NCI-H2029 treated with DMSO at 0.1 percent for 48 hours (cell line): ENCODE measurements around the gene HOXD4.

Source experiments
- DNase-seq: peaks from one replicate; lab custom pipeline; 2025; lab: John Stamatoyannopoulos, UW

Gene HOXD4

DNA sequence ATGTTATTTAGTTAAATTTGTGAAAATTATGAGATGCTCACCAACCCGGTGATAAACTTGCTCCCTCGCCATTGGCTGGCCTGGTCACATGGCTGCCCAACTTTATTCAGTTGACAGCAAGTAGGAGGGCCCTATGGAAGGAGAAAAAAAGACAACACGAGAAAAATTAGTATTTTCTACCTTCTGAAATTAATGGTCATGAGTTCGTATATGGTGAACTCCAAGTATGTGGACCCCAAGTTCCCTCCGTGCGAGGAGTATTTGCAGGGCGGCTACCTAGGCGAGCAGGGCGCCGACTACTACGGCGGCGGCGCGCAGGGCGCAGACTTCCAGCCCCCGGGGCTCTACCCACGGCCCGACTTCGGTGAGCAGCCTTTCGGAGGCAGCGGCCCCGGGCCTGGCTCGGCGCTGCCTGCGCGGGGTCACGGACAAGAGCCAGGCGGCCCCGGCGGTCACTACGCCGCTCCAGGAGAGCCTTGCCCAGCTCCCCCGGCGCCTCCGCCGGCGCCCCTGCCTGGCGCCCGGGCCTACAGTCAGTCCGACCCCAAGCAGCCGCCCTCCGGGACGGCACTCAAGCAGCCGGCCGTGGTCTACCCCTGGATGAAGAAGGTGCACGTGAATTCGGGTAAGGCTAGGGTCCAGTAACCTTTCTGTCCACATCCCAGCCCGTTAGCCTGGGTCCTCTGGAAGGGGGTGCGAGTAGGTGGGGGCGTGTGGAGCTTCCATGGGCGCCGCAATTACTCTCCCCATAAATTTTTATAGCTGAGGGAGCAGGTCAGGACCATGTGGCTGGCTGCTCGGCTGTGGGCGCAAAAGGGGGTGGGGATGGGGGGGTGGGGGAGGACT, at the start of gene HOXD4:
Gene HOXD4 (plus strand): TSS at position 109 of the 846 bp plus-strand sequence. CDS start 84 bp downstream, at position 193.
- DNase-seq = no peak

DNA sequence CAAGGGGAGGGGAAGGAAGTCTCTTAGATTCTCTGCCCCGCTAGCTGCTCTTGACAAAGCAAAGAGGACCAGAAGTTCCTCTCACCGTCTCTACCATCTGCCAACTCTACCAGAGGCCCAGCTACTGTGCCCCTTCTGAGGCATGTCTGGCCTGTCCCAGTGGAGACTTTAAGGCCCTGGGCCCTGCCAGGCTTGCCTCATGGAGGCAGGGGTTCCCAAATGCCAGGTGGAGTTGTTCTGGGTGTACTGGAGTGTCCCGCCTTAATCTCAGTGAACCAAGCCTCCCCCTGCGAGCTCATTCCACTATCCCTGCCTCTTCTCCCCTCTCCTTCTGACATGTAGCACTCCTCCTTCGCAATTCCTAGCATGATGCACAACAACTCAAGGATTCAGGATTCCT, 49.5 kb upstream of the HOXD4 start:
- no peak for DNase-seq

DNA sequence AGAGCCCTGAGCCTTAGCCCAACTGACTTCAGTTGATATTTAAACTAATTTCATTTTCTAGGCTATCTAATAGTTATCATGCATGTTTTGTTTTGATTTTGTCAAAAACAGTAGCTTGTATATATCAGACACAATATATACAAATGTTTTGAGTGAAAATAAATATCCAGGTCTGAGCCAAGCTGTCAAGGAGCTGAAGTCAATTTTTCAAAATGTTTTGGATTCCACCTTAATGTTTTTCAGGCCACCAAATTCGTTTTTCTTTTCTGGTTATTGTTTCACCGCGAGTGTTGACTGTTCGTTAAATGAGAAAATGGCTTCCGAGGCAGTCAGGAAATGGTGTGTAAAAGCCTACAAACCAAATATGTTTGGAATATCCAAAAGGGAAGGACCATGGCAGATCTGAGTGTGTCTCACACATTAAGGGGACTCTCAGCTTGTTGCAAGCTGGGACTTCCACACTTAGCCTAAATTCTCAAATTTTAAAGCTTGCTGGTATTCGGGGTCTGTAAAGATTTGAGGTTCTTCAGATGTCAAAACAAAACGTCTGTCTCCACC, 49.0 kb upstream of the HOXD4 start:
- DNase-seq = no peak

DNA sequence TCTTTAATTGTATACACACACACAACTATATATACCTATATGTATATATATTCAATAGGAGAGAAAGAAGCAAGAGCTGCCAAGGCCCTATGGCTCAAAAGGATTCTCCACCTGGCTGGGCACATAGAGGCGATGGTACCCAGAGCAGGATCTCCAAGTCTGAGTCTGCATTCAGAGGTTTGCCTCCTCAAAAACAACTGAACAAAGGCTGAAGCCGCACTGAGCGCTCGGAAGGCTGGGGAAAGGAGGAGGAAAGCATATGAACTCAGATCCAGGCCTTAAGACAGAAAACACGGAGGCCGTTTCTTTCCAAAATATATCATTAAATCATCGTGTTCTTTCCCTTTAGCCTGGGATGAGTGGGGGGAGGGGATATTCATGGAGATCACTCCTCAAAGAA, 48.2 kb upstream of the HOXD4 start:
- no peak for DNase-seq

DNA sequence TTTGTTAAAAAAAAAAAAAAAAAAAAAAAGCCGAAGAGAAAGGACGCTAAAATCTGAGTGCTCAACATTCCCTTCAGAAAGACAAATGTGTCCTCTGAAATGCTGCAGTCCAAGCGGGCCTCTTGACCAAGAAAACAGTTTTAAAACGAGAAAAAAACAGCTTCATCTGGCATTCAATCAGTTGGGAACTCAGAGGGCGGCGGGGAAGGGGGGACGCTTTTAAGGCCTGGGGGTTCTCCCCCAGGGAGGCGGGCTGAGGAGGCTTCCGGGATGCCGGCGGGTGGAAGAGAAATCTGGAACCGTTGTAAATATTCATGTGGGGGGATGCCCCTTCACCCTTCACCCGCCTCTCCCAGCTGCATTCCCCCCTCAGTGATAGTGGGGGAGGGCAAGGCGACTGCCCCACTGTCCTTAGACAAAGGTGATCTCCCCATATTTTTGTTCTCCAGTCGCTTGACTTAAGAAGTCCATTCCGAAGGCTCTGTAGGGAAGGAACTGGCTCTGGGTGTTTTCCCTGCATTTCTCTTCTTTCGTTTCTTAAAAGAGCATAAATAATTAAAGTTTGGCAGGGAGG, 47.5 kb upstream of the HOXD4 start:
- DNase-seq = no peak

DNA sequence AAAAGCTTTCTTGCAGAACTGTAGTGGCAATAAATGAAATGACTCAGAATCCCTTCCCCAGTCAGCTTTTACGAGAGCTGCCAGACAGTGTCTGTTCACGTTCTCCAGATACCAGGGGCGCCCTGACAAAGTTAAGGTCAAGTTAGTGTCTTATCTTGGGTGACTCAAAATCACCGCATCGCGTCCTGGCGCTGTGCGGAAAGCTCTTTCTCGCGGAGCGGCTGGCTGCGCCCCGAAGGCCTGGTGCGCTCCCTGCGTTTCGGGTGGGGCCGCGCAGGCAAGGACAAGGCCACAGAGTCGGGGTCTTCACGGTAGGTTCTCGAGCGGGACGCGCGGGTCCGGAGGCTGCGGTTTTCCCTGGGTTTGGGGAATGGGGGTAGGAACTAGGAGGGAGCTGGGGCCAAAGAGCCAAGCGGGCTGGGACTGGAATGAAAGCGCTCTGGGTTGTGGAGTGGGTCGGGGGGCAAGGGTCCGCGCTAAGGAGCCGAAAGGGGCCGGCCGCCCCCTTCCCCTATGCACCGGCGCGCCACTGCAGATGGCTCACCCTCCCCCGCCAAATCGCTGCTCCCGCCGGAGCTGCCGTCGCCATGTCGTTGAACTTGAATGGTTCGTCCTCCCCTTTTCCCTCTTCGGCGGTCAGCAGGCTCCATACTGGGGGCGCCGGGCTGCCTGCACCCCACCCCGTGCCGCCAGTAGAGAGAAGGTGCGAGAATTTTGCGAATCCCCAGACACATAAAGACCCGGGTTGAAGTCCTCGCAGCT, 46.9 kb upstream of the HOXD4 start:
- DNase-seq = no peak

DNA sequence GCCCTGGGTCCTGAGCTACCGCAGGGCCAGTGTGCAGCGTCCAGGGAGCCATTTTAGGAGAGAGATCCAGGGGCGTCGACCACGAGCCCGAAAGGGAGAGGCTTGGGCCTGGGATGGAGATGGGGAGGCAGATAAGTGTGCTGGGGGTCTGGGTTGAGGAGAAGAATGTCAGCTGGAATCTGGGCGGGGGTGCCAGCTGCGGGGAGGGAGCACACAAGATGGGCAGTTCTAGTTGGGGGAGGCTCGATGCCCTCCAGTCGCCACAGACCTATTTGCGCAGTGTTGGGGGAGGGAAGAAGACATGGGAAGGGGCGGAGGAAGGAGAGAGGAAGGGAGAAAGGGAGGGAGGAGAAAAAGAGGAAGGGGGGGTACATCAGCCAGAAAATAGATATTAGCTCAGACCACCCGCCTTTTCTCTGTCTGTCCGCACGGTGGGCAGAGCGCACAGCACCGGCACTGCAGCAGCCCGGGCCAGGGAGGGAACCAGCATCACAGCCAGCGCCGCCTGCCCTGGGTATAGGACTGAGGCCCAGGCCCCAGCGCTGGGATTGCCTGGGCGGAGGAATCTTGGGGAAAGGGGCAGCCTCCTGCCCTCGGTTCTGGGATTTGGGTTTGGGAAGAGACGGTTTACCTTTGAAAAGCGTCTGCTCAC, 46.1 kb upstream of the HOXD4 start:
- no peak for DNase-seq

DNA sequence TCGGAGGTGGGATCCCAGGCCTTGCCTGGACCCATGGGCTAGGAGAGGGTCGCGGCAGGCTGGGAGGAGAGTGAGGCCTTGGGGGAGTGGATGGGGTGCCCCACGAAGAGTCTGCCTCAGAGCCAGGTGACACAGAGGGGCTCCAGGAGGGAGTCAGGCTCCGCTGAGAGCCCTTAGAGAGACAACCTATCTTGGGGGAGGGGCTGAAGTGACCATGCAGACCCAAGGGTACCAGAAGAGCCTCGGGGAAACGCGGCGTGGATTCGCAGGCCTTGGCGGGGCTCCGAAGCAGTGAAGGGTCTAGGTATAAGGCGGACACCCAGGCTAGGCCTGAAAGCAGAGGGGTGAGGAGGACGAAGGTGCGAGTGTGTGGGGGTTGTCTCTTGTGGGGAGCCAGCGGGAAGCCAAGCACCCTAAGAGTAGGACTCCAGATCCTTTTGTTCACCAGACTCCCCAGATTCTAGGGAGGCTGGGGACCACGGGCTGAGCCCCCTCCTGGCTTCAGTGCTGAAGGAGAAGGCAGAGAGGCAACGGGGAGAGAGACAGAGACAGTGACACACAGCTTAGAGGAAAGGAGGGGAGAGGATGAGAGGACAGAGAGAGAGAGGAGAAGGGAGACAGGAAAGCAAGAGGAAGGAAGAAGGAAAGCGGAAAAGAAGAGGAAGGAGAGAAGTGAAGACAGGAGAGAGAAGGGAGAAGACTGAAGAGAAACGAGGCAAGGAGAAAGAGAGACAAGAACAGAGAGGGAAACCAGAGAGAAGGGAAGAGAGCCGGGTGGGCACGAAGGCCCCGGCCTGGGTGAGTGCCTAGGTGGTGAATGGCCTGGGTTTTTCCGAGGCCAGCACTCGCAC, 45.4 kb upstream of the HOXD4 start:
- no peak for DNase-seq

DNA sequence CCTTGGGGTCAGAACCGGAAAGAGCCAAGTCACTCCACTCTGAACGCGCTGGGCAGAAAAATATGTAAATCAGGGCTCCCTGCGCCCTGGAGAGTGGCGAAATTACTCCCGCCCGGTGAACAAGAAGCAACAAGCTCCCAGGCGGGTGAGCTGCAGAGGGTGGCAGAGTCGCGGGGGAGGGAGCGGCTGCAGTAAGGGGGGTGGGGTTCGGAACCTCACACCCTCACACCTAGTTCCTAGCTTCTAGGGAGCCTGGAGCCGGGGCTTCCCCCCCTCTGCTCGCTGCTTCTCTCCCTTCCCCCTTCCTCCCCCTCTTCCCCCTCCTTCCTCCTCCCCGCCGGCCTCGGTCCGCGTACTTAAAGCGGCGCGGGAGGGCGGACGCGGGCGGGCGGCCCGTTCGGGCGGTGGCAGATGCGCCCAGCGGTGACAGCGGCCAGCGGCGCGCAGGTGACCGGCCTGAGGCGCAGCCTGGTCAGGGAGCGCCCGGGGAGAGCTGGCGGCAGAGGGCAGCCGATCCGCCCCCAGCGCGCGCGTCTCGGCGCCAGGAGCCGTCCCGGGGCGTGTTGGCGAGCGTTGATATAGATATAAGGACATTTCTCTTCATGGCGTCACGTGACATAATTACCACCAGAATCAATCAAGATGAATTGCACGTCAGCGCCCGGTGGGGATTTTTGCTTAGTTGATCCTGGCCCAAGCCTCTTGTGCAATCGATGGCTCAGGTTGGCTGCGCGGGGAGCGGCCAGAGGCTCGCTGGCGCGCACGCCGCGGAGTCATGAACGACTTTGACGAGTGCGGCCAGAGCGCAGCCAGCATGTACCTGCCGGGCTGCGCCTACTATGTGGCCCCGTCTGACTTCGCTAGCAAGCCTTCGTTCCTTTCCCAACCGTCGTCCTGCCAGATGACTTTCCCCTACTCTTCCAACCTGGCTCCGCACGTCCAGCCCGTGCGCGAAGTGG, 44.5 kb upstream of the HOXD4 start, which contains the start of gene HOXD11:
Gene HOXD11 (plus strand): TSS at position 700 of the 959 bp plus-strand sequence. CDS start 76 bp downstream, at position 776.
- peak; percentile 41 for DNase-seq

DNA sequence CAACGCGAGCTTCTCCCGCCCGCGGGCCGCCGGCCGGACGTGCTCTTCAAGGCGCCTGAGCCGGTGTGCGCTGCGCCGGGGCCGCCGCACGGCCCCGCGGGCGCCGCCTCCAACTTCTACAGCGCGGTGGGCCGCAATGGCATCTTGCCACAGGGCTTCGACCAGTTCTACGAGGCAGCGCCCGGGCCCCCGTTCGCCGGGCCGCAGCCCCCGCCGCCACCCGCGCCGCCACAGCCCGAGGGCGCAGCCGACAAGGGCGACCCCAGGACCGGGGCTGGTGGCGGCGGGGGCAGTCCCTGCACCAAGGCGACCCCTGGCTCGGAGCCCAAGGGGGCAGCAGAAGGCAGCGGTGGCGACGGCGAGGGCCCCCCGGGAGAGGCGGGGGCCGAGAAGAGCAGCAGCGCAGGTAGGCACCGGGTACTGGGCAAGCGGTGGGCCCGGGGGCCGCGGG, 43.6 kb upstream of the HOXD4 start:
- DNase-seq = no peak

DNA sequence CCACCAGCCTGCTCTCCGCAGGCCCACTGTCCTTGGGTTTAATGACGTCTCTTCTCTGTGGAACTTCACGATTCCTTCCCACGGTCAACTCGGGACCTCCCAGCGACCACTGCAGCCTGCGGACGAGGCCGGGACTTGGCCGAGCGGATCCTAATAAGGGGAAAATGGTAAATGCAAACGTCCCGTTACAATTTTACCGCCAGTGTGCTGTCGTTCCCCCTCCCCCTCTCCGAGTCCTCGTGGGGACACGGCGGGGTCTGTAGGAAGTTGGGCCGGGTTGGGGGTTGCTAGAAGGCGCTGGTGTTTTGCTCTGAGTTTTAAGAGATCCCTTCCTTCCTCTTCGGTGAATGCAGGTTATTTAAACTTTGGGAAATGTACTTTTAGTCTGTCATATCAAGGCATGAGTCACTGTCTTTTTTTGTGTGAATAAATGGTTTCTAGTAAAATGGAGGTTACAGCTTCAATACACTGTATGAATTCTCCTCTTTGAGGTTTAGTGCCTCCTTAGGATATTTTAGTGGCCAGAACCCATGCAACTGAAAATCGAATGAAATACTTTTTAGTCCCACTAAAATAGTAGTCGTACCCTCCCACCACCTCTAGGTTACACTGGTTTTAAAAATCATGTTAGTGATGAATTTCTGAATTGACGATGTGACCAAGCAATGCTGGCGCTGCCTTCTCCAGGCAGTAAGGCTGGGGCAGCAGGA, 42.0 kb upstream of the HOXD4 start:
- DNase-seq = no peak

DNA sequence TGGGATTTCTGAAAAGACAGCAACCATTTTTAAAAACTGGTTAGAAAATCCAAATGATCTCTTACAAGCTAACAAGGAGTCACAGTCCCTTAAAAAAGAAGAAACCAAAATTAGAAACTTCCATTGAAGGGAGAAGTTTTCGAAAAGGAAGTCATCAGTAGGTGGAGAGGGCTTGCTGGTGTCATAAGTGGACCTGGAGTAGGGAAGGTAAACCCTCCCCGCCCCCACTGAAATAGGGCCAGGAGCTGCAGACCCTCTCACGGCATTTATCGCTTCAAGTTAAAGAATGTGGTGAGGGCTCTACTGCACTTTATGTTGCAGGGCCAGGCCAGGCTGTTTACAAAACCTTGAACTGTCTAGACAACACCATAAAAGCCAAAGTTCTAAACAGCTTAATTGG, 41.4 kb upstream of the HOXD4 start:
- no peak for DNase-seq

DNA sequence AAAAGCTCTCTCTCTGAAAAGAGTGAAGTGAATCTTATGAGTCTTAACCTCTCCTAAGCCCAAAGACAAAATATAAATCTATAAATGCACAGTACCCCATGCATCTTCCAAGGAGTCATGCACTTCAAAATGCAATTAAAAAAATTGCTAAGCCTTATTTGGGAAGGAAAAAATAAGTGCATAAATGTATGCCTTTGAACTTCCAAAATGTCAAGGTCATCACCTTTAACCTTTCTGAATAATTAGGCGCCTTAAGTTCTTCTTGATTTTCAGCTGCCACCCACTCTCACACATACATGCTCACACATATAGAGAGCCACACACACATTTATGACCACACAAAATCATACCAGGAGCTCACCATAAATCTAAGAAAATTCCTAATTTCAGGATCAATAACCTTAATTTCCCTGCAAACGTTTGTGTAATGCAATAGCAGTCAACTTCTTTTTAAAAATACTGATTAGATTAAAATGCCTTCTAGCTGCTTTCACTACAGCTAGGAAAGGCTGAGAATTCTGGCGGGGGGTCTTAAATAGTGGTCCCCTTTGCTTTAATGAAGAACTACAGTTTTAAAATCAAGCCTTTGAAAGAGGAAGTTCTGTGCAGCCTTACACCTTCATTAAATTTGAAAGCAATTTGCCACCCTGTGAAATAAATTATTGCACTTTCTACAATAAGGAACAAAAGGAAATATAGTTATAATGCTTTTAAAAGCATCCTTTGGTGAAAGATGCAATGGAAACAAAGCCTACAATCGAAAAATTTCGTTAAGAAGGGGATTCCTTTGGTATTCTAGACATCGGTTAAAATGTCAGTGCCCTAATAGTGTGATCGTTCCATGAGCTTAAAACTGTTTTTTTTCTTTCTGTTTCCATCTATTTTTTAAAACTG, 40.7 kb upstream of the HOXD4 start:
- DNase-seq = no peak

DNA sequence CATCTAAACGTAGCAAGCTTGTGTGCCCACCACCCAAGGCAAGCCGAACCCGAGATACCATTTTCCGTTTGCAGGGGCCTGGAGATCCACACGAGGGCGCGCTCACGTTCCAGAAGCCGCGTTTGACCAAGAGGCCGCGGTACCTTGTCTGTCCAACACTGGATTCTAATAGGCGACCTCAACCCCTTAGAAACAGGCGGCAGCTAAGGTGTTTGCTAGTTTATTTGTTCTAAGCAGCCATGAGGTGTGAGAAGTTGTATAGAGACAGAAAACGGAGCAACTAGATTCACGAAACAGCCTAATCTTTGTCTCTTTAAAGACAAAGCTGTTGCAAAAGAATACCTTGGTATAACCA, 40.1 kb upstream of the HOXD4 start:
- peak; percentile 82 for DNase-seq

DNA sequence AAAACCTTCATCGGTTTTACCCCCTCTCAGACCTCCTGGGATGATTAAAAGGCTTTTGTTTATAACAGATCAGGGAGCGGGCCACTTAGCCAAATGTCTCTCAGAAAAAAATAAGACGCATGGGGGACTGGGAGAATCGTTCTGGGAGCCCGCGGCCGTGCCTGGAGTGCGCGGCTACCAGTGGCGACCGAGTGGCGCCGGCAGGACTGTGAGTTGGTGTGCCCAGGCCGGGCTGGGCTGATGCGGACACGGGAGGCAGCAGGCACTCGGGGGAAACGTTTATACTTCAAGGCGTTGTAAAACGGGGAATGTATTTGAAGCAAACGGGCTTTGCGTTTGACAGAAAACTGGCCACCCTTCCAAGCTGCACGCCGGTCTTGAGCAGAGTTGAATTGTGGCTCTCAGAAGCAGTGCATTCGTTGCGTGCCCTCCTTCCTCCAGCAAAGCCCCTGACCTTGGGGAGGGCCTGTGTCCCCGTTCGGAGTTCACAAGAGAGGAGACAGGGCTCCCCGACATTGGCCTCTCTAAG, 39.4 kb upstream of the HOXD4 start:
- no peak for DNase-seq

DNA sequence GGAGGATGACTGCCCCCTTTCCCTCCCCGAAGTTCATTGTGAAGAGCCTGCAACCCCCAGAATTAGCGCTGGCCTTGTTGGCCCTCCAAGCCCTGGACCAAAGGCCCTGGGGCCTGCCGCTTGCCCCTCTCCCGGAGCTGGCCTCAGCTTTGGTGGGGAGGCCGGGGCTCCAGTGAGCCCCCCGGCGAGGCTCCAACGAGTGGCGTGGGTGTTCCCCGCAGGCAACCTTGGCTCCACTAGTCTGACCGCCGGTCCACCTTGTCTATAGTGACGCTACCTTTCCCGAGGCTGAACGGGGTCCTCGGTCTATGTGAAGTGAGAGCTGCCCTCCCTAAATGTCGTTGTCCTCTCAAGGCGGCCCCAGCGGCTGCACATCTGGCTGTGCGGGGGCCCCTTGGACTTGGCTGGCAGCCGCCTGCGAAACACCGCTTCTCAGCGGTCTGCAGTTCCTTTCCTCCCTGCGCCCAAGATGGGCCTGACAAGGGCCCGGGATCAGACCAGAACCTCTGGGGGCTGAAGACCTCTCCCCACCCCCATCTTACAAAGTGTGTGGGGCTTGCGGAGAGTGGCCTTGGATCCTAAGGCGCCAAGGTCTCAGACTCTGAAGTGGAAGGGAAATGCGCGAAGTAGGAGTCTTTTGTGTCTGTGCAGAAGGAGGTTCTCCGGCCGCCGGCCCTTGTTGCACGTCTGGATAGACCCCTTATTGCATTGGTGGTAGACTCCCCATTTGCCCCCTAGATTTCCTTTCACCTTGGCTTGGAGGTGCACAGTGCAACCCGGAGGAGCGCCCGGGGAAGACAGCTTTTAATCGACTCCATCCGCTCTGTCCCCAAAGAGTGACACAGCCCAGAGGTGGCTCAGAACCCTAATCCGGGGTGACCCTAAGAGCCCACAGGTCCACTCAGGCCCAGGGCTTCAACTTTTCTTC, 38.7 kb upstream of the HOXD4 start:
- DNase-seq = no peak
